Measurements from ENCODE around the gene MTG1.
"Not testable (repeated sequence)": the region's sequence is repeated elsewhere in the genome, so short reads cannot be mapped to it uniquely, and the experiment has no call there.

MTG1 gene

DNA sequence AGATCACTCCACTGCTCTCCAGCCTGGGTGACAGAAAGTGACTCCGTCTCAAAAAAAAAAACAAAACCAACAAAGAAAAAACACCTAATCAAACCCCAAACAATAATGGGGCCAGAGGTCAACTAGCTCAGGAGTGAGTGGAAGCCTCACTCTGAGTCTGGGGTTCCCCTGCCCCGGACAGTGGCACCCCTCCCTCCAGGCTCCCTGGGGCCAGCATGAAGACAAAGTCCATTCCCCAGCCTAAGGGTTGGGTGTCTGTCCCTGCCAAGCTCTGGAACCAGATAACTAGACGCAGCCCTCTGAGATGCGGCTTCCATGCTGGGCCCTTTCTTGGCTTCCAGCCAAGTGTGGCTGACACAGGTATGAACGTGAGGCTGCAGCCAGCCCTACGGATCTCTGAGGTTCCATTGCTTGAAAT is 34.4 kb upstream of the MTG1 start:
- H3K4me3 ChIP-seq (ENCODE audit: low read length in 2 of 2) = no peak overlapping the region
- H3K27me3 ChIP-seq (ENCODE audit: control insufficient read depth in 1 of 2, insufficient read depth in 2 of 2, low read length in 2 of 2) = peaks cover 0 to 15% of the 10 kb centered on the region in 2 donors
- H3K4me1 ChIP-seq (ENCODE audit: control insufficient read depth, insufficient read depth, low read length) = peaks cover 10% of the 10 kb centered on the region
- H3K27ac ChIP-seq (ENCODE audit: low read length) = no peak overlapping the region
- H3K36me3 ChIP-seq (ENCODE audit: control insufficient read depth in 2 of 2, insufficient read depth in 2 of 2, low read length in 2 of 2) = peaks cover 9 to 13% of the 10 kb centered on the region in 2 donors
- H3K9me3 ChIP-seq (ENCODE audit: control insufficient read depth in 2 of 2, low read length in 2 of 2) = no peaks in the 10 kb centered on the region
- no peak overlapping the region for H3K9ac ChIP-seq (ENCODE audit: low read length in 2 of 2)

DNA sequence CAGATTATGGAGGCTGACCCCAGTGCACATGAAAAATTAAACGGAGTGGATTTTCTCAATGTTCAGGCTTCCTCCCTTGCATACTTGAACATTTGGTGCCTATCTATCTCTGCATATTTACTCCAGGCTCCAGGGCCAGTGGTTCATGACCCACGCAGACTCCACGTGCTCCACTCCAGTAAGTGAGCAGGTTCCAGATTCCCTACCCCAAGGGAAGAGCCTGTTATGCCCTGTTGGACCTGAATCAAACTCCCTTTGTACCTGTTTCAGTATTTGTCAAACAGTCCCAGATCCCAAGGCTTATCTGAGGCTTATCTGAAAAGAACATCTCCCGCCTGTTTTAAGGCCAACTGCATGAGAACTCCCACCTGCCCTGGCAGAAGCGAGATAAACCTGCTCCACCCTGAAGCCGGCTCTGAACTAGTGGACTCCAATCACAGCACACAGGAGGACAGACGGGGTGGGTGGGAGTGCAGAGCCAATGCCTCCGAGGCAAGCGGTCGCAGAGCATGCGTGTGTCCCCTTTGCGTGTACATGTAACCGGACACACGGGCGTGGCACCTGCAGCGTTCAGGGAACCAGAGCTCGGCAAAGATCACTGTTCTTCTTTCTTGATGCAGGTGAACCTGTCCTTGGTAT is 33.9 kb upstream of the MTG1 start:
- Histone ChIP-seq H3K9ac (ENCODE audit: low read length in 2 of 2) (no peak overlapping the region), H3K4me3 (ENCODE audit: low read length in 2 of 2) (no peak overlapping the region), H3K9me3 (ENCODE audit: control insufficient read depth in 2 of 2, low read length in 2 of 2) (no peaks in the 10 kb centered on the region), H3K27ac (ENCODE audit: low read length) (no peak overlapping the region), H3K36me3 (ENCODE audit: control insufficient read depth in 2 of 2, insufficient read depth in 2 of 2, low read length in 2 of 2) (peaks cover 9 to 17% of the 10 kb centered on the region in 2 donors), H3K4me1 (ENCODE audit: control insufficient read depth, insufficient read depth, low read length) (peaks cover 10% of the 10 kb centered on the region), H3K27me3 (ENCODE audit: control insufficient read depth in 1 of 2, insufficient read depth in 2 of 2, low read length in 2 of 2) (peaks cover 0 to 15% of the 10 kb centered on the region in 2 donors)

DNA sequence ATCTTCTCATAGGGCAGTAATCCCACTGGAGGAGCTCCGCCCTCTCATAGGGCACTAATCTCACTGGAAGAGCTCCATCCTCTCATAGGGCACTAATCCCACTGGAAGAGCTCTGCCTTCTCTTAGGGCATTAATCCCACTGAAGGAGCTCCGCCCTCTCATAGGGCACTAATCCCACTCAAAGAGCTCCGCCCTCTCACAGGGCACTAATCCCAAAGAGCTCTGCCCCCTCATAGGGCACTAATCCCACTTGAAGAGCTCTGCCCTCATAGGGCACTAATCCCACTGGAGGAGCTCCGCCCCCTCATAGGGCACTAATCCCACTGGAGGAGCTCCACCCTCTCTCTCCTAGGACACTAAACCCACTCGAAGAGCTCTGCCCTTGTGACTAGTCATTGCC is 32.7 kb upstream of the MTG1 start:
- Histone ChIP-seq H3K27ac (ENCODE audit: low read length) (no peak overlapping the region), H3K27me3 (ENCODE audit: control insufficient read depth in 1 of 2, insufficient read depth in 2 of 2, low read length in 2 of 2) (peaks cover 0 to 9% of the 10 kb centered on the region in 2 donors), H3K36me3 (ENCODE audit: control insufficient read depth in 2 of 2, insufficient read depth in 2 of 2, low read length in 2 of 2) (peaks cover 17 to 29% of the 10 kb centered on the region in 2 donors), H3K9me3 (ENCODE audit: control insufficient read depth in 2 of 2, low read length in 2 of 2) (no peaks in the 10 kb centered on the region), H3K9ac (ENCODE audit: low read length in 2 of 2) (no peak overlapping the region), H3K4me3 (ENCODE audit: low read length in 2 of 2) (no peak overlapping the region), H3K4me1 (ENCODE audit: control insufficient read depth, insufficient read depth, low read length) (peaks cover 10% of the 10 kb centered on the region)

DNA sequence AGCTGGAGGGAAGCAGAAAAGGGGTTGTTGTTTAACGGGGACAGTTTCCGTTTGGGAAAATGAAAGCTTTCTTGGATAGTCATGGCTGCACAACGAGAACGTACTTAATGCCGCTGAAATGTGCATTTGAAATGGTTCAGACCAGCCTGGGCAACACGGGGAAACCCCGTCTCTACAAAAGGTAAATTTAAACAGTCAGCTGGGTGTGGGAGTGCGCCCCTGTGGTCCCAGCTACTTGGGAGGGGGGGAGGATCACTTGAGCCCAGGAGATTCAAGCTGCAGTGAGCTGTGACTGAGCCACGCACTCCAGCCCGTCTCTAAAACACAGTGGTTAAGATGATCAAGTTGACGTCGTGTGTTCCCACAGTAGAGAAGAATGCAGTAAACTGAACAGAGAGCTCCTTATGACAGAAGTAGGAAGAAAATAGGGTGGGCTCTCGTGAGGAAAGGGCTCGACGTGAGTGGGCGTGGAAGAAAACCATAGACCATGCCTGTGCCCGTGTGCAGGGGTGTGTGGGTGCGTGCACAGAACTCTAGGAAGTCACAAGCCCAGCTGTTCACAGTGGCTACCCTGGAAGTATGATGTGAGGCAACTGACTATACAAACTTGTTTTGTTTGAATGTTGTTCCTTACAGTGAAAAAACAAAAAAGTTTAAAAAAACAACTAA is 32.0 kb upstream of the MTG1 start:
- H3K9me3 ChIP-seq (ENCODE audit: control insufficient read depth in 2 of 2, low read length in 2 of 2) = no peaks in the 10 kb centered on the region
- no peak overlapping the region for H3K4me3 ChIP-seq (ENCODE audit: low read length in 2 of 2)
- no peak overlapping the region for H3K9ac ChIP-seq (ENCODE audit: low read length in 2 of 2)
- peaks cover 0 to 7% of the 10 kb centered on the region in 2 donors for H3K27me3 ChIP-seq (ENCODE audit: control insufficient read depth in 1 of 2, insufficient read depth in 2 of 2, low read length in 2 of 2)
- peaks cover 23 to 35% of the 10 kb centered on the region in 2 donors for H3K36me3 ChIP-seq (ENCODE audit: control insufficient read depth in 2 of 2, insufficient read depth in 2 of 2, low read length in 2 of 2)
- H3K4me1 ChIP-seq (ENCODE audit: control insufficient read depth, insufficient read depth, low read length) = peaks cover 9% of the 10 kb centered on the region
- H3K27ac ChIP-seq (ENCODE audit: low read length) = no peak overlapping the region

DNA sequence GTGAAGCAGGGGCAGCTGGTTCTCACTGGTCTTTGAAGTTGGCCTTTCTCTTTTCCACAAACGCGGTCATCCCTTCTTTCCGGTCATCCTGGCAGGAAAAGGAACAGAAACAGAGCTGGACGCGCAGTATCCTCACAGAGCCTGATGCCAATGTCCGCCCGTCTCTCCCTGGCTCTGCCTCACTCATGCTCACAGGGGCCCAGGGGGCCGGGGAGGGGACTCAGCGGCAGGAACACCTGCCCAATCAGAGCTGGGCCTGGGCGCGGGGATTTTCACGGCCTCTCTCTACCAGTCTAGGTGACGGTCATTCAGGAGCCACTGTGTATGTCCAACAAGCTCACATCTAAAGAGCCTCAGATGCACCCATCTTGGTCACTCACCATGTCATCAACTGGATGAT is 31.1 kb upstream of the MTG1 start:
- Histone ChIP-seq H3K9ac (ENCODE audit: low read length in 2 of 2) (no peak overlapping the region), H3K36me3 (ENCODE audit: control insufficient read depth in 2 of 2, insufficient read depth in 2 of 2, low read length in 2 of 2) (peaks cover 23 to 37% of the 10 kb centered on the region in 2 donors), H3K27ac (ENCODE audit: low read length) (no peak overlapping the region), H3K4me1 (ENCODE audit: control insufficient read depth, insufficient read depth, low read length) (peaks cover 3% of the 10 kb centered on the region), H3K4me3 (ENCODE audit: low read length in 2 of 2) (no peak overlapping the region), H3K9me3 (ENCODE audit: control insufficient read depth in 2 of 2, low read length in 2 of 2) (no peaks in the 10 kb centered on the region), H3K27me3 (ENCODE audit: control insufficient read depth in 1 of 2, insufficient read depth in 2 of 2, low read length in 2 of 2) (no peaks in the 10 kb centered on the region)

DNA sequence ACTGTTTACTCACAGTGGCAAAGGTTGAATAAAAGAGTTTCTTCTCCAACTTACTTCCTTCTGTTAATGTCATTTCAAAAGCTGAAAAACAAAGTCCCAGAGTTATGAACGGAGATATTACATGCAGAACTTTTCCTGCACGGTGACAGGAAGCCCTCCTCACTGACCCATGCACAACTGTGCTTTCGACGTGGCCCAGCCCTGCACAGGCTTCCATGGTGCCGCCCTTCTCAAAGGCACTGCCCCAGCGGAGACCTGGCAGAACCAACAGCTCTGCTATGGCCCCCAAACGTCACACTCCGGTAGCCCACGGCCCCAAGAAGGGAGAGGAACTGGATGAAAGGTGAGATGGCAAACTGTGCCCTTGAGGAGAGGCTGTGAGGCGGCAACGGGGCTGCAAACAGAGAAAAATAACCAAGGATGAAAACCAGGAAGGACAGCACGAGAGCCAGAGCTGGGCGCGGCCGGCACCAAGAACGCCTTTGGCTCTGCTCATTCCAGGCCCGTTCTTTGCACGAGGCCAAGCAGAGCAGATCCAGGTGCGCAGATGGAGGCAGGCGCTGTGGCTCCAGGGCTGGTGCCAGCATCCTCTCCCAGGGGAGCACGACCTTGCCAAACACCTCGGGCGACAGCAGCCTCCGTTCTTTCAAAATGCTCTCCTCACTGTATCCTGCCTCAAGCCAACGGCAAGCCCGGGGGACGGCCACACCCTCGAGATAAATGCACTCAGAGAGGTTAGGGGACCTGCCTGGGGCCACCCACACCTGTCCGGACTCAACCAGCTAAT is 29.1 kb upstream of the MTG1 start:
- Histone ChIP-seq H3K36me3 (ENCODE audit: control insufficient read depth in 2 of 2, insufficient read depth in 2 of 2, low read length in 2 of 2) (peaks cover 29 to 54% of the 10 kb centered on the region in 2 donors), H3K27ac (ENCODE audit: low read length) (no peak overlapping the region), H3K9ac (ENCODE audit: low read length in 2 of 2) (no peak overlapping the region), H3K9me3 (ENCODE audit: control insufficient read depth in 2 of 2, low read length in 2 of 2) (no peaks in the 10 kb centered on the region), H3K4me3 (ENCODE audit: low read length in 2 of 2) (no peak overlapping the region), H3K4me1 (ENCODE audit: control insufficient read depth, insufficient read depth, low read length) (no peaks in the 10 kb centered on the region), H3K27me3 (ENCODE audit: control insufficient read depth in 1 of 2, insufficient read depth in 2 of 2, low read length in 2 of 2) (no peaks in the 10 kb centered on the region)

DNA sequence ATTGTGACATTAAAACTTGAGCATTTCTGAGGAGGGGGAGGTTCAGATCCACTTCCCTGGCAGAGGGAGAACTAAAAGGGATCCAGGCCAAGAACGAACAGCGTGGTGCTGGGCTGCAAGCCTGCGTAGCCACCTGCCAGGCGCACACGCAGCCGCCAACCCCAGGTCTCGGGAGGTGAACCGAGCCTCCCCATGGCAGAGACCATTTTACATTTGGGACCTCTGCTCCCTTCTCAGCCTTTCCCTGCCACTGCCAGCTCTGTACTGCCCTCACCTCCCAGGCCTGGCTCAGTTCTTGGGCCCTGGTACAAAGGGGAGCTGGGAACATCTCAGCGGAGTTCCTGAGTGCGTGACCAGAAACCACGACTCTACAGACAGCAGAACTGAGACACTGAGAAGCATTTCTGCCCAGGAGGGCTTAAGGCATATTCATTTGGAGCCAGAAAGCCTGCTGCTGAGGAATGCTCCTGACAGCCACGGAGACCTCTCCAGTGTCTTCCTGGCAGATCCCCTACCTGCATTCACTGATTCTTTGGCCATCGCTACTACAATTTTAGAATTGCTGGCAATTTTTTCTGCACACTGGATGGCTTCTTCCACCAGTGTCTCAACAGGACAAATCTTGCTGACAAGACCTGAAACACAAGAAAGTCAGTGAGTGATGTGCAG is 28.4 kb upstream of the MTG1 start:
- H3K27ac ChIP-seq (ENCODE audit: low read length) = no peak overlapping the region
- H3K36me3 ChIP-seq (ENCODE audit: control insufficient read depth in 2 of 2, insufficient read depth in 2 of 2, low read length in 2 of 2) = peaks cover 36 to 61% of the 10 kb centered on the region in 2 donors
- no peaks in the 10 kb centered on the region for H3K27me3 ChIP-seq (ENCODE audit: control insufficient read depth in 1 of 2, insufficient read depth in 2 of 2, low read length in 2 of 2)
- H3K4me3 ChIP-seq (ENCODE audit: low read length in 2 of 2) = no peak overlapping the region
- no peaks in the 10 kb centered on the region for H3K9me3 ChIP-seq (ENCODE audit: control insufficient read depth in 2 of 2, low read length in 2 of 2)
- H3K9ac ChIP-seq (ENCODE audit: low read length in 2 of 2) = no peak overlapping the region
- no peaks in the 10 kb centered on the region for H3K4me1 ChIP-seq (ENCODE audit: control insufficient read depth, insufficient read depth, low read length)

DNA sequence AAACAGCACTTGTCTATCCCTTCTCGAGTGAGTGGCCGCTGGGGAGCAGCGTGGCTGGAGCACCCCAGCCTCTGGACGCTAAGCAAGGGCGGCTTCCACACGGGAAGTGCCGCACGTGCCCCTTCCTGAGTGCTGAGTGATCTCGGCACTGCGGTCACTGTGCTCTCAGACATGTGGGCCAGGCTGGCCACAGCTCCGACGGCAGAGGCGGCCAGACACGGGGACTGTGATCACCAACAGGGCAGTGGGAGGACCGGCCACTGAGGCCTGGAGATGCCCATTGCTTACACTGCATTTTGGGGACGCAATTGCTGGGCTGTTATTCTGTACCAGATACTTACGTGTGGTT is 27.9 kb upstream of the MTG1 start:
- H3K4me1 ChIP-seq (ENCODE audit: control insufficient read depth, insufficient read depth, low read length) = no peaks in the 10 kb centered on the region
- H3K27ac ChIP-seq (ENCODE audit: low read length) = no peak overlapping the region
- no peak overlapping the region for H3K4me3 ChIP-seq (ENCODE audit: low read length in 2 of 2)
- H3K9me3 ChIP-seq (ENCODE audit: control insufficient read depth in 2 of 2, low read length in 2 of 2) = no peaks in the 10 kb centered on the region
- no peak overlapping the region for H3K9ac ChIP-seq (ENCODE audit: low read length in 2 of 2)
- peaks cover 38 to 61% of the 10 kb centered on the region in 2 donors for H3K36me3 ChIP-seq (ENCODE audit: control insufficient read depth in 2 of 2, insufficient read depth in 2 of 2, low read length in 2 of 2)
- no peaks in the 10 kb centered on the region for H3K27me3 ChIP-seq (ENCODE audit: control insufficient read depth in 1 of 2, insufficient read depth in 2 of 2, low read length in 2 of 2)

DNA sequence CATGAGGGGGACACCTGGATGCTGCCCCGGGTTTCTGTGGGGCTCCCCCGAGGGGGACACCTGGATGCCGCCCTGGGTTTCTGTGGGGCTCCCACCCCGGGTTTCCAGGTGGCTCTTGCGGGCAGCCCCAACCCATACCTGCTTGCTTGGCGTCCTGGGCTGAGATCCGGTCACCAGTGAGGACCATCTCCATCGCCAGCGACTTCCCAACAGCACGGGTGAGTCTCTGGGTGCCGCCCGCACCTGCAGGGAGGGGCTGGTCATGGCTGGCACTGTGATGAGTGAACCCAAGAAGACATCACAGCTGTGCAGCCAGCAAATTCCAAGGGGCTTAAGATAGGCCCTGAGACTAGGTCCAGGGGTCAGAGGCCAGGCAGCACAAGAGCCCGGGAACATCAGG is 27.2 kb upstream of the MTG1 start:
- H3K4me1 ChIP-seq (ENCODE audit: control insufficient read depth, insufficient read depth, low read length) = no peaks in the 10 kb centered on the region
- H3K9me3 ChIP-seq (ENCODE audit: control insufficient read depth in 2 of 2, low read length in 2 of 2) = no peaks in the 10 kb centered on the region
- H3K9ac ChIP-seq (ENCODE audit: low read length in 2 of 2) = no peak overlapping the region
- peaks cover 38 to 61% of the 10 kb centered on the region in 2 donors for H3K36me3 ChIP-seq (ENCODE audit: control insufficient read depth in 2 of 2, insufficient read depth in 2 of 2, low read length in 2 of 2)
- H3K27ac ChIP-seq (ENCODE audit: low read length) = no peak overlapping the region
- no peaks in the 10 kb centered on the region for H3K27me3 ChIP-seq (ENCODE audit: control insufficient read depth in 1 of 2, insufficient read depth in 2 of 2, low read length in 2 of 2)
- no peak overlapping the region for H3K4me3 ChIP-seq (ENCODE audit: low read length in 2 of 2)

DNA sequence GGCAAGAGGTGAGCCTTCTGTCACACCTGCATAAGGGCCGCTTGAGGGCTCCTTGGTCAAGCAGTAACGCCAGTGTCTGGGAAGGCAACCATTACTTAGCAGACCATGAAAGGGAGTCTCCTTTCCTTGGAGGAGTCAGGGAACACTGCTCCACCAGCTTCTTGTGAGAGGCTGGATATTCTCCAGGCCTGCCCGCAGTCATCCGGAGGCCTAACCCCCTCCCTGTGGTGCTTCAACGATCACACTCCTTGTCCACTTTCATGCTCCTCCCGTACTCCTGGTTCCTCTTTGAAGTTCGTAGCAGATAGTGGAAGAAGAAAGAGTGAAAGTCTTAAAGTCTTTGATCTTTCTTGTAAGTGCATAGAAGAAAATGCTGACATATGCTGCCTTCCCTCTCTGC is 26.5 kb upstream of the MTG1 start:
- not testable (repeated sequence) for H3K27ac ChIP-seq (ENCODE audit: low read length); H3K9me3 ChIP-seq (ENCODE audit: control insufficient read depth in 2 of 2, low read length in 2 of 2); H3K27me3 ChIP-seq (ENCODE audit: control insufficient read depth in 1 of 2, insufficient read depth in 2 of 2, low read length in 2 of 2); H3K4me1 ChIP-seq (ENCODE audit: control insufficient read depth, insufficient read depth, low read length); H3K9ac ChIP-seq (ENCODE audit: low read length in 2 of 2); H3K4me3 ChIP-seq (ENCODE audit: low read length in 2 of 2)
- H3K36me3 ChIP-seq (ENCODE audit: control insufficient read depth in 2 of 2, insufficient read depth in 2 of 2, low read length in 2 of 2) = peaks cover 32 to 54% of the 10 kb centered on the region in 2 donors

All from stomach smooth muscle (tissue), 2 donors.